ENCODE results near the gene ZSCAN2. TPM values are rescaled to one million over a fixed set of nuclear protein-coding genes. Genes with fewer than 3 reads are reported as not detected.
"Not testable (repeated sequence)": the region's sequence is repeated elsewhere in the genome, so short reads cannot be mapped to it uniquely, and the experiment has no call there.

ZSCAN2 gene
- total RNA-seq (2021) (9.7 and 11.3 TPM in 2 replicates), Bru-seq, nascent RNA (percentile 52 among the genes with signal in this experiment), BruChase-seq, experiment 1, labeled RNA remaining after a 2-hour chase (percentile 52 among the genes with signal in this experiment), BruChase-seq, experiment 2, labeled RNA remaining after a 6-hour chase (percentile 40 among the genes with signal in this experiment)
- long read RNA-seq, partial matches to known transcripts = 0 of 6 reads
- long read RNA-seq, other reads (novel, unspliced or antisense) = 3 of 6 reads

DNA sequence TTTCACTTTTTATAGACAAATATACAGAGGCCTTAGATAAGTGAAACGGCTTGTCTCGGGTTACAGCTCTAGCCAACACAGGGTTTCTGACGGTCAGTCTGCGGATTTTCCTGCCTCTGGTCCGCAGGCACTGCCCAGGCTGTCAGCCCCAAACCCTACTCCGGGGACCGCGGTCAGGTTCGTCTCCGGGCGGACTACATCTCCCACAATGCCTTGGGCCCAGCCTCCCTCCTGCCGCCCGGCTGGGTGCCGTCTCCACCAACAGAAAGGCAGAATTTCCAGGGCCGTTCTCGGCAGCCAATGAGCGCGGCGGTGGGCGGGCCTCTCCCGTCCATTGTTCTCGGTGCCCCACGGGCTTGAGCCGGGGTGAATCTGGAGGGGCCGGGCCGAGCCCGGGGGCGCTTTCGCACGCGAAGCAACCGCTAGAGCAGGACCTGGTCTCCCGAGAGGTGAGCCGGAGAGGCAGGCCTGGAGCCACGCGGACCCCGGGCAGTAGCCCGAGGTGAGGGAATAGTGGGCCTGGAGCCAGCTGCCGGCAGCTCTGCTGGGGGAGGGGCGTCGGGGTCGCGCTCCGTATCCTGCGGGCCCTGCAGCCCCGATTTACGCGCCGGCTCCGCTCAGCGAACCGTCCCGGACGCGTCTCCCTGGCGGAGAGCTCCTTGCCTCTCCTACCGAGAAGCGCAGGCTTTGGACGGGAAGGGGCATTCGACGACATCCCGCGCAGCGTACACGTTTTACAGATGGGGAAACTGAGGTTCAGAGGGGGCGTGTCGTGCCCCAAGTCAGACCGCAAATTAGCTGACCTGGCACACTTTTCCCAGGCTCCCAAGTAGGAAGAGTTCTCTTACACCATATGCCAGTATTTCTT, at the start of gene ZSCAN2:
TSS of gene ZSCAN2 (plus strand) at position 323 of the 868 bp plus-strand sequence. CDS start 2,919 bp downstream, outside the sequence.
- TSS peak; percentile 41 for BruUV-seq (replicated peaks)
- intact Hi-C loops (cut with micrococcal nuclease; ENCODE audit: unreplicated experiment) = loop anchor here (2.0 to 5.0 kb wide), 5 partner anchors 30 to 381 kb away; partner anchors contain the start of genes PDE8A, SEC11A and WDR73
- Histone ChIP-seq H3K4me1 (replicated peaks; ENCODE audit: insufficient read depth) (peaks cover 6% of the 10 kb centered on the region), H4K20me1 (ENCODE audit: insufficient read depth) (no peaks in the 10 kb centered on the region), H3K27ac (peak within 1 kb of the TSS; percentile 24; the same call in 1 of the 2 replicates), H3K4me3 (peak within 1 kb of the TSS; percentile 88), H3K9me2 (ENCODE audit: insufficient read depth) (no peaks in the 10 kb centered on the region), H3K9me3 (ENCODE audit: insufficient read depth, low read depth) (no peaks in the 10 kb centered on the region), H3K36me3 (ENCODE audit: low read depth) (no peaks in the 10 kb centered on the region), H2AFZ (peak within 1 kb of the TSS; percentile 98), H3K79me2 (ENCODE audit: low read depth) (0 out of 2 replicates have a peak, but pooled peaks cover 4% of the 10 kb centered on the region), H3K27me3 (ENCODE audit: insufficient read depth, low read depth) (no peaks in the 10 kb centered on the region), H3F3A (ENCODE audit: insufficient read depth, low read depth) (peaks cover 13% of the 10 kb centered on the region; the same call in 1 of the 2 replicates), H3K4me2 (peak within 1 kb of the TSS; percentile 95)
- POLR2A ChIA-PET (ENCODE audit: unreplicated experiment) = no interaction called here
- peak; percentile 87 to 94 for DNase-seq
- no peak for TF ChIP-seq CTCF (conservative IDR thresholded peaks at IDR 0.05)
- TF ChIP-seq EZH2 (IDR thresholded peaks at IDR 0.05; ENCODE audit: low read depth) = no peak
- CTCF ChIA-PET = interaction anchor here (0.6 kb wide), 1 partner anchor 15 kb away, joined by 3 read pairs; no protein-coding TSS in a partner anchor

DNA sequence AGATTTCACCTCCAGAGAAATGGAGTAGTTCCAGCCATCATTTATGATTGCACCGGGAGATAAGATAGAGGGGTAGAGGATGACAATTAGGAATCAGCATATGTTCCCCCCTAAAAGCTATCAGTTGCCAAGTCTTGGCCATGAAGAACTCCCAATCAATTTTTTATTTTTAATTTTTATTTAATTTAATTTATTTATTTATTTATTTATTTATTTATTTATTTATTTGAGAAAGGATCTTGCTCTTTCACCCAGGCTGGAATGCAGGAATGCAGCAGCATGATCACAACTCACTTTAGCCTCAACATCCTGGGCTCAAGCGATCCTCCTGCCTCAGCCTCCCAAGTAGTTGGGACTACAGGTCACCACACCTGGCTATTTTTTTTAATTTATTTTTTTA, 49.2 kb upstream of the ZSCAN2 start:
- H3K36me3 ChIP-seq (ENCODE audit: low read depth); DNase-seq; H3K9me3 ChIP-seq (ENCODE audit: insufficient read depth, low read depth); POLR2A ChIA-PET (ENCODE audit: unreplicated experiment); H3K9me2 ChIP-seq (ENCODE audit: insufficient read depth); H3K4me3 ChIP-seq; H2AFZ ChIP-seq; H3K79me2 ChIP-seq (ENCODE audit: low read depth); intact Hi-C loops (cut with micrococcal nuclease; ENCODE audit: unreplicated experiment); H3K4me1 ChIP-seq (replicated peaks; ENCODE audit: insufficient read depth); H3K27ac ChIP-seq; CTCF ChIA-PET; H3F3A ChIP-seq (ENCODE audit: insufficient read depth, low read depth); H4K20me1 ChIP-seq (ENCODE audit: insufficient read depth); H3K4me2 ChIP-seq; H3K27me3 ChIP-seq (ENCODE audit: insufficient read depth, low read depth); BruUV-seq (replicated peaks): not testable (repeated sequence)

- H3K79me2 ChIP-seq (ENCODE audit: low read depth) = no peaks in the 10 kb centered on the region
- no peak overlapping the region for H3K27ac ChIP-seq
- no peak overlapping the region for H2AFZ ChIP-seq
- no peaks in the 10 kb centered on the region for H3K27me3 ChIP-seq (ENCODE audit: insufficient read depth, low read depth)
- H3K4me2 ChIP-seq = no peak overlapping the region
- CTCF ChIA-PET = no interaction called here
- POLR2A ChIA-PET (ENCODE audit: unreplicated experiment) = no interaction called here
- intact Hi-C loops (cut with micrococcal nuclease; ENCODE audit: unreplicated experiment) = no loop called here
- no peaks in the 10 kb centered on the region for H3K9me2 ChIP-seq (ENCODE audit: insufficient read depth)
- DNase-seq = no peak
- no peak overlapping the region for H3K4me3 ChIP-seq
- no peaks in the 10 kb centered on the region for H3F3A ChIP-seq (ENCODE audit: insufficient read depth, low read depth)
- no TSS peak for BruUV-seq (replicated peaks)
- H4K20me1 ChIP-seq (ENCODE audit: insufficient read depth) = no peaks in the 10 kb centered on the region
- H3K9me3 ChIP-seq (ENCODE audit: insufficient read depth, low read depth) = no peaks in the 10 kb centered on the region
- no peaks in the 10 kb centered on the region for H3K36me3 ChIP-seq (ENCODE audit: low read depth)
- peaks cover 6% of the 10 kb centered on the region; the same call in 1 of the 2 replicates for H3K4me1 ChIP-seq (replicated peaks; ENCODE audit: insufficient read depth)
- TF ChIP-seq CTCF (conservative IDR thresholded peaks at IDR 0.05) = no peak
- no peak for TF ChIP-seq EZH2 (IDR thresholded peaks at IDR 0.05; ENCODE audit: low read depth)
Measured at GRCh38 chr15:84552896-84553295, 47.9 kb upstream of the ZSCAN2 start.

DNA sequence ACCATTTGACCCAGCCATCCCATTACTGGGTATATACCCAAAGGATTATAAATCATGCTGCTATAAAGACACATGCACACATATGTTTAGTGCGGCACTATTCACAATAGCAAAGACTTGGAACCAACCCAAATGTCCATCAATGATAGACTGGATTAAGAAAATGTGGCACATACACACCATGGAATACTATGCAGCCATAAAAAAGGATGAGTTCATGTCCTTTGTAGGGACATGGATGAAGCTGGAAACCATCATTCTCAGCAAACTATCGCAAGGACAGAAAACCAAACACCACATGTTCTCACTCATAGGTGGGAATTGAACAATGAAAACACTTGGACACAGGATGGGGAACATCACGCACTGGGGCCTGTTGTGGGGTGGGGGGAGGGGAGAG, 44.1 kb upstream of the ZSCAN2 start:
- DNase-seq; BruUV-seq (replicated peaks); H3K36me3 ChIP-seq (ENCODE audit: low read depth); H3K27ac ChIP-seq; H2AFZ ChIP-seq; H3K79me2 ChIP-seq (ENCODE audit: low read depth); POLR2A ChIA-PET (ENCODE audit: unreplicated experiment); H3K4me1 ChIP-seq (replicated peaks; ENCODE audit: insufficient read depth); H3F3A ChIP-seq (ENCODE audit: insufficient read depth, low read depth); H3K4me2 ChIP-seq; H3K9me2 ChIP-seq (ENCODE audit: insufficient read depth); CTCF ChIA-PET; H4K20me1 ChIP-seq (ENCODE audit: insufficient read depth); H3K27me3 ChIP-seq (ENCODE audit: insufficient read depth, low read depth); H3K4me3 ChIP-seq; intact Hi-C loops (cut with micrococcal nuclease; ENCODE audit: unreplicated experiment); H3K9me3 ChIP-seq (ENCODE audit: insufficient read depth, low read depth): not testable (repeated sequence)

- DNase-seq; H3K79me2 ChIP-seq (ENCODE audit: low read depth); H2AFZ ChIP-seq; H3K9me2 ChIP-seq (ENCODE audit: insufficient read depth); H3K27me3 ChIP-seq (ENCODE audit: insufficient read depth, low read depth); H3K4me1 ChIP-seq (replicated peaks; ENCODE audit: insufficient read depth); H3K9me3 ChIP-seq (ENCODE audit: insufficient read depth, low read depth); intact Hi-C loops (cut with micrococcal nuclease; ENCODE audit: unreplicated experiment); POLR2A ChIA-PET (ENCODE audit: unreplicated experiment); H3K27ac ChIP-seq; H4K20me1 ChIP-seq (ENCODE audit: insufficient read depth); H3K4me2 ChIP-seq; H3K4me3 ChIP-seq; H3K36me3 ChIP-seq (ENCODE audit: low read depth); CTCF ChIA-PET; BruUV-seq (replicated peaks): not testable (repeated sequence)
- H3F3A ChIP-seq (ENCODE audit: insufficient read depth, low read depth) = peaks cover 13% of the 10 kb centered on the region; the same call in 1 of the 2 replicates
Measured at GRCh38 chr15:84568021-84568420, 32.8 kb upstream of the ZSCAN2 start.
